DMS53 (cell line): Measurements from ENCODE around the gene MTG2.

ENCODE experiments used
- DNase-seq: peaks from one replicate; lab custom pipeline; 2025; lab: John Stamatoyannopoulos, UW

MTG2 gene

GRCh38 chr20:62183426-62184142 is 756 bp downstream of the MTG2 start:
- DNase-seq = peak; percentile 44

- DNase-seq = no peak
Measured at GRCh38 chr20:62186096-62186426, 3.2 kb downstream of the MTG2 start.

GRCh38 chr20:62186887-62187866 is 4.3 kb downstream of the MTG2 start:
- DNase-seq = no peak

GRCh38 chr20:62190639-62191411 is 8.0 kb downstream of the MTG2 start:
- no peak for DNase-seq

GRCh38 chr20:62191781-62192559 is 9.1 kb downstream of the MTG2 start:
- DNase-seq = no peak

- no peak for DNase-seq
Measured at GRCh38 chr20:62192635-62193034, 9.8 kb downstream of the MTG2 start.

- no peak for DNase-seq
Measured at GRCh38 chr20:62193079-62194025, 10.5 kb downstream of the MTG2 start.

GRCh38 chr20:62195075-62195405 is 12.2 kb downstream of the MTG2 start:
- no peak for DNase-seq

- no peak for DNase-seq
Measured at GRCh38 chr20:62195736-62196135, 12.9 kb downstream of the MTG2 start.

GRCh38 chr20:62196286-62196685 is 13.5 kb downstream of the MTG2 start:
- DNase-seq = no peak

- no peak for DNase-seq
Measured at GRCh38 chr20:62197311-62197710, 14.5 kb downstream of the MTG2 start.

- no peak for DNase-seq
Measured at GRCh38 chr20:62197801-62198200, 15.0 kb downstream of the MTG2 start.

- no peak for DNase-seq
Measured at GRCh38 chr20:62198496-62198895, 15.7 kb downstream of the MTG2 start.

- DNase-seq = no peak
Measured at GRCh38 chr20:62198931-62199330, 16.1 kb downstream of the MTG2 start.

GRCh38 chr20:62200491-62201172 is 17.8 kb downstream of the MTG2 start:
- DNase-seq = no peak

GRCh38 chr20:62201173-62202082 is 18.6 kb downstream of the MTG2 start:
- no peak for DNase-seq

- no peak for DNase-seq
Measured at GRCh38 chr20:62202083-62202395, 19.2 kb downstream of the MTG2 start.

GRCh38 chr20:62202676-62203377 is 20.0 kb downstream of the MTG2 start:
- DNase-seq = no peak
